ENCODE results near the gene TSGA10IP. TPM values are rescaled to one million over a fixed set of nuclear protein-coding genes. Genes with fewer than 3 reads are reported as not detected.

Gene TSGA10IP
- total and polyA plus RNA-seq, 2 experiments from 2014 or later = not detected

- H3K9me3 ChIP-seq (ENCODE audit: low read depth) = no peaks in the 10 kb centered on the region
- in situ Hi-C loops (cut with MboI) = no loop called here
- H3K4me1 ChIP-seq (ENCODE audit: insufficient read depth) = no peaks in the 10 kb centered on the region
- peaks cover 13% of the 10 kb centered on the region; the same call in 1 of the 2 replicates for H3F3A ChIP-seq (ENCODE audit: insufficient read depth)
- H3K4me3 ChIP-seq = no peak overlapping the region
- H3K4me2 ChIP-seq (ENCODE audit: unreplicated experiment) = no peak overlapping the region
- no peaks in the 10 kb centered on the region for H3K27me3 ChIP-seq (replicated peaks; ENCODE audit: insufficient read depth)
- WGBS, 2 experiments (ENCODE audit: low coverage in 1 of 2, low lambda C conversion rate in 2 of 2, missing lambda C conversion rate in 2 of 2) = 95 to 98% methylated on average over 9 of the region's 9 CpGs
- no peak for TF ChIP-seq EZH2 (IDR thresholded peaks at IDR 0.05; ENCODE audit: insufficient read depth, poor library complexity, severe bottlenecking)
- no peak for TF ChIP-seq EZH2phosphoT487 (IDR thresholded peaks at IDR 0.05; ENCODE audit: insufficient read depth, low read depth)
- no peak overlapping the region for H3K9ac ChIP-seq
- no peak overlapping the region for H2AFZ ChIP-seq
- H3K79me2 ChIP-seq (ENCODE audit: insufficient read depth) = no peaks in the 10 kb centered on the region
- H3K9me2 ChIP-seq (ENCODE audit: insufficient read depth) = no peaks in the 10 kb centered on the region
- no peak for DNase-seq
- H4K20me1 ChIP-seq (ENCODE audit: insufficient read depth) = no peaks in the 10 kb centered on the region
- no peak overlapping the region for H3K27ac ChIP-seq
- no peaks in the 10 kb centered on the region; the same call in 1 of the 2 replicates for H3K36me3 ChIP-seq (ENCODE audit: low read depth)
These were observed 30.5 kb downstream of the TSGA10IP start for GRCh38 chr11:65975771-65976170.

- H3K4me2 ChIP-seq (ENCODE audit: unreplicated experiment) = no peak overlapping the region
- no peaks in the 10 kb centered on the region for H3K9me2 ChIP-seq (ENCODE audit: insufficient read depth)
- no peaks in the 10 kb centered on the region for H3K9me3 ChIP-seq (ENCODE audit: low read depth)
- no peak overlapping the region for H2AFZ ChIP-seq
- TF ChIP-seq EZH2 (IDR thresholded peaks at IDR 0.05; ENCODE audit: insufficient read depth, poor library complexity, severe bottlenecking) (no peak), EZH2phosphoT487 (IDR thresholded peaks at IDR 0.05; ENCODE audit: insufficient read depth, low read depth) (no peak)
- no peaks in the 10 kb centered on the region for H4K20me1 ChIP-seq (ENCODE audit: insufficient read depth)
- H3K4me3 ChIP-seq = no peak overlapping the region
- H3K27ac ChIP-seq = no peak overlapping the region
- no peaks in the 10 kb centered on the region for H3K27me3 ChIP-seq (replicated peaks; ENCODE audit: insufficient read depth)
- no peak for DNase-seq
- H3K9ac ChIP-seq = no peak overlapping the region
- no peaks in the 10 kb centered on the region for H3K4me1 ChIP-seq (ENCODE audit: insufficient read depth)
- in situ Hi-C loops (cut with MboI) = no loop called here
- H3K79me2 ChIP-seq (ENCODE audit: insufficient read depth) = no peaks in the 10 kb centered on the region
- WGBS, 2 experiments (ENCODE audit: low coverage in 1 of 2, low lambda C conversion rate in 2 of 2, missing lambda C conversion rate in 2 of 2) = 82 to 86% methylated on average over 41 to 43 of the region's 43 CpGs
- H3F3A ChIP-seq (ENCODE audit: insufficient read depth) = peaks cover 12% of the 10 kb centered on the region; the same call in 1 of the 2 replicates
- H3K36me3 ChIP-seq (ENCODE audit: low read depth) = no peaks in the 10 kb centered on the region; the same call in 1 of the 2 replicates
These were observed 31.2 kb downstream of the TSGA10IP start for GRCh38 chr11:65976216-65977176.

GRCh38 chr11:65977621-65978390, 32.5 kb downstream of the TSGA10IP start:
- H3K79me2 ChIP-seq (ENCODE audit: insufficient read depth) = no peaks in the 10 kb centered on the region
- TF ChIP-seq EZH2phosphoT487 (IDR thresholded peaks at IDR 0.05; ENCODE audit: insufficient read depth, low read depth) (no peak), EZH2 (IDR thresholded peaks at IDR 0.05; ENCODE audit: insufficient read depth, poor library complexity, severe bottlenecking) (no peak)
- H3F3A ChIP-seq (ENCODE audit: insufficient read depth) = no peaks in the 10 kb centered on the region
- in situ Hi-C loops (cut with MboI) = no loop called here
- no peak overlapping the region for H3K9ac ChIP-seq
- no peaks in the 10 kb centered on the region; the same call in 1 of the 2 replicates for H3K36me3 ChIP-seq (ENCODE audit: low read depth)
- no peaks in the 10 kb centered on the region for H4K20me1 ChIP-seq (ENCODE audit: insufficient read depth)
- no peak overlapping the region for H2AFZ ChIP-seq
- no peaks in the 10 kb centered on the region for H3K9me3 ChIP-seq (ENCODE audit: low read depth)
- DNase-seq = no peak
- H3K27ac ChIP-seq = no peak overlapping the region
- no peak overlapping the region for H3K4me2 ChIP-seq (ENCODE audit: unreplicated experiment)
- WGBS, 2 experiments (ENCODE audit: low coverage in 1 of 2, low lambda C conversion rate in 2 of 2, missing lambda C conversion rate in 2 of 2) = 91 to 92% methylated on average over 25 to 28 of the region's 29 CpGs
- no peaks in the 10 kb centered on the region for H3K4me1 ChIP-seq (ENCODE audit: insufficient read depth)
- H3K27me3 ChIP-seq (replicated peaks; ENCODE audit: insufficient read depth) = no peaks in the 10 kb centered on the region
- H3K4me3 ChIP-seq = no peak overlapping the region
- no peaks in the 10 kb centered on the region for H3K9me2 ChIP-seq (ENCODE audit: insufficient read depth)

Measured in GM23248 (cell line).